Hepatocyte (in vitro differentiated cells): Measurements from ENCODE around the gene ARHGEF9. TPM values are rescaled to one million over a fixed set of nuclear protein-coding genes. Genes with fewer than 3 reads are reported as not detected.

Source experiments
- DNase-seq: peaks from one replicate; pipeline ENCODE4 v3.0.0-alpha.2; 2016; ENCODE audit warnings: low spot score
- H2AFZ ChIP-seq: fragments of 200-600 bp; sonication (generic); 2 replicates; pipeline ENCODE4 v1.6.0; 2016; ENCODE audit warnings: antibody characterized with exemption, mild to moderate bottlenecking
- H3K27ac ChIP-seq: fragments of 200-600 bp; sonication (generic); 2 replicates; pipeline ENCODE4 v1.5.1; 2016; ENCODE audit warnings: mild to moderate bottlenecking
- H3K27me3 ChIP-seq: fragments of 200-600 bp; sonication (generic); 2 replicates; pipeline ENCODE4 v1.6.1; 2016
- H3K36me3 ChIP-seq: fragments of 200-600 bp; sonication (generic); replicated peaks from 2 replicates; pipeline ENCODE4 v1.5.1; 2016; ENCODE audit warnings: low read depth; ENCODE audit not compliant: insufficient read depth
- H3K4me1 ChIP-seq: fragments of 200-600 bp; sonication (generic); 2 replicates; pipeline ENCODE4 v1.5.1; 2016; ENCODE audit warnings: mild to moderate bottlenecking, moderate library complexity; ENCODE audit not compliant: insufficient read depth
- H3K4me2 ChIP-seq: fragments of 200-600 bp; sonication (generic); 2 replicates; pipeline ENCODE4 v1.6.0; 2016
- H3K4me3 ChIP-seq: fragments of 200-600 bp; sonication (generic); 2 replicates; pipeline ENCODE4 v1.5.1; 2016; ENCODE audit warnings: mild to moderate bottlenecking
- H3K79me2 ChIP-seq: fragments of 200-600 bp; sonication (generic); 2 replicates; pipeline ENCODE4 v1.6.0; 2017; ENCODE audit warnings: mild to moderate bottlenecking
- H3K9me2 ChIP-seq: fragments of 200-600 bp; sonication (generic); replicated peaks from 2 replicates; pipeline ENCODE4 v1.6.0; 2017; ENCODE audit warnings: mild to moderate bottlenecking; ENCODE audit not compliant: insufficient read depth
- H3K9me3 ChIP-seq: fragments of 200-600 bp; sonication (generic); 2 replicates; pipeline ENCODE4 v1.5.1; 2016; ENCODE audit warnings: low read depth, mild to moderate bottlenecking
- H4K20me1 ChIP-seq: fragments of 200-600 bp; sonication (generic); 2 replicates; pipeline ENCODE4 v1.6.0; 2016; ENCODE audit warnings: mild to moderate bottlenecking; ENCODE audit not compliant: insufficient read depth, poor library complexity, severe bottlenecking
- EZH2 ChIP-seq: fragments of 200-600 bp; sonication (generic); IDR thresholded peaks from 2 replicates; pipeline ENCODE4 v1.6.1; 2016; ENCODE audit warnings: antibody characterized with exemption, mild to moderate bottlenecking, borderline replicate concordance
- EZH2phosphoT487 ChIP-seq: fragments of 200-600 bp; sonication (generic); IDR thresholded peaks from one replicate; pipeline ENCODE4 v1.6.1; 2018; ENCODE audit warnings: antibody characterized with exemption, mild to moderate bottlenecking, low read depth, moderate library complexity; ENCODE audit not compliant: unreplicated experiment, severe bottlenecking
- WGBS: methylation state at CpG from one replicate; pipeline ENCODE4 v1.1.6; 2016; ENCODE audit warnings: low lambda C conversion rate; ENCODE audit errors: missing lambda C conversion rate; 5-methylcytosine and 5-hydroxymethylcytosine counted together
- polyA plus RNA-seq: library from polyadenylated mRNA; unstranded; fragments of >200 nt; fragmentation: Nextera tagmentation; extraction: Ambion mirVana; gene quantifications from 2 replicates; pipeline ENCODE4 v1.2.1, GENCODE V29; 2016
- total RNA-seq: library from RNA; depleted of rRNA; stranded (reverse); fragments of >200 nt; gene quantifications from 2 replicates; pipeline ENCODE4 v1.2.3, GENCODE V29; 2014
- TF ChIP-seq, protein P1 (sequence below): fragments of 200-600 bp; sonication (generic); IDR thresholded peaks from 2 replicates; pipeline ENCODE4 v1.5.1; 2016; ENCODE audit warnings: antibody characterized with exemption, mild to moderate bottlenecking; ENCODE audit not compliant: poor library complexity

ARHGEF9 gene
- total and polyA plus RNA-seq, 2 experiments from 2014 or later: 19.1 to 25.6 TPM

DNA sequence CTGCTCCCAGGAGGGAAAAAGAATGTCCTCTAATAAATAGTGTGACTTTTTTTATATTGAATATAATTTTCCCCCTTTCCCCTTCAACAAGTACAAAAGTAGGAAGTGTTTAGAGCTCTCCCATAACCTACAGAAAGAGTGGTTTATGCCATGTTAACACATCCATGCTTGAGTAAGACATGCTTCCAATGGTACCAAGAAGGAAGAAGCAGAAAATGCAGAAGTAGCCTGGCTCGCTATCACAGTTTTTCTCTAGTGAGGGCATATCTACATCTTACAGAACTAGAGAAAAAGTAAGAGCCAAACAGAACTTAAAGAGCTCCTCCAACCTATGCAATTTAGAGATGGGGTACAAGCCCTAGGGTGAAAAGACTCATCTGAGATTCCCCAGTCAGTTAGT, 82.5 kb downstream of the ARHGEF9 start:
- Histone ChIP-seq H4K20me1 (no peaks in the 10 kb centered on the region), H3K27ac (no peak overlapping the region), H3K79me2 (no peaks in the 10 kb centered on the region), H3K27me3 (no peaks in the 10 kb centered on the region), H3K4me3 (no peak overlapping the region), H2AFZ (no peak overlapping the region), H3K9me3 (no peaks in the 10 kb centered on the region), H3K4me2 (no peak overlapping the region), H3K4me1 (no peaks in the 10 kb centered on the region), H3K36me3 (no peaks in the 10 kb centered on the region), H3K9me2 (no peaks in the 10 kb centered on the region)
- WGBS: 80% methylated on average over 1 of the region's 1 CpG
- DNase-seq: no peak
- TF ChIP-seq EZH2 (no peak), EZH2phosphoT487 (no peak)
- TF ChIP-seq, protein P1, sequence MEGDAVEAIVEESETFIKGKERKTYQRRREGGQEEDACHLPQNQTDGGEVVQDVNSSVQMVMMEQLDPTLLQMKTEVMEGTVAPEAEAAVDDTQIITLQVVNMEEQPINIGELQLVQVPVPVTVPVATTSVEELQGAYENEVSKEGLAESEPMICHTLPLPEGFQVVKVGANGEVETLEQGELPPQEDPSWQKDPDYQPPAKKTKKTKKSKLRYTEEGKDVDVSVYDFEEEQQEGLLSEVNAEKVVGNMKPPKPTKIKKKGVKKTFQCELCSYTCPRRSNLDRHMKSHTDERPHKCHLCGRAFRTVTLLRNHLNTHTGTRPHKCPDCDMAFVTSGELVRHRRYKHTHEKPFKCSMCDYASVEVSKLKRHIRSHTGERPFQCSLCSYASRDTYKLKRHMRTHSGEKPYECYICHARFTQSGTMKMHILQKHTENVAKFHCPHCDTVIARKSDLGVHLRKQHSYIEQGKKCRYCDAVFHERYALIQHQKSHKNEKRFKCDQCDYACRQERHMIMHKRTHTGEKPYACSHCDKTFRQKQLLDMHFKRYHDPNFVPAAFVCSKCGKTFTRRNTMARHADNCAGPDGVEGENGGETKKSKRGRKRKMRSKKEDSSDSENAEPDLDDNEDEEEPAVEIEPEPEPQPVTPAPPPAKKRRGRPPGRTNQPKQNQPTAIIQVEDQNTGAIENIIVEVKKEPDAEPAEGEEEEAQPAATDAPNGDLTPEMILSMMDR: no peak

DNA sequence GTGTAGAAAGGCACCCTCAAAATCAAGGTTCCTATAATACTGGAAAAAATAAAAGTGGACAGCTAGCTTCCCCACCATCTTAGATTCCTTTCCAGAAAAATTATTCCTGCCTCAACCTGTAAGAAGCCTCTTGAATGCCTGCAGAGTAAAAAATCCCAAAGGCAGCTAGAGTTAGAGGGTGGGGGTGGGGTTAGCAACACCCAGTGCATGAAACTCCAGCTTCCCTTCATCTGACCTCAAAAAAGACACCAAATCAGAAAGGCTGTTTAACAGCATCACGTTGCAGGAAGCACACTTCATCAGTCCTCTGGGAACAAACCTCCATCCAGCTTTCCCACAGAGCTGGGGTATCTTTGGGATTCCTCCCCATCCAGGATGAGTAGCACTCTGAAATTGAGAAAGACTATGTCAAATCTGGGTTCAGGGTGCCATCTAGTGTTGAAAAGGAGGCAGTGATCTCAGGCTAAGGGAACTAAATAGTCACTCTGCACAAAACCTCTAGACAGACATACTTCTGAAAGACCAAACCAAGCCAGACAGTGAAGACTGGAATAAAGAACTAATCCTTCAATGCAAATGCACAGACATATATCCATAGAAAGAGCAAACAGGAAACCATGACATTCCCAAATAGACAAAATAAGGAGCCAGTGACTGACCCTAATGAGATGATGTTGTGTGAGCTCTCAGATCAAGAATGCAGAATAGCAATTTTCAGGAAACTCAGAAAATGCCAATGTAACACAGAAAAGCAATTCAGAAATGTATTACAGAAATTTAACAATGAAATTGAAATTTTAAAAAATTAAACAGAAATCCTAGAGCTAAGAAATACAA, 97.9 kb downstream of the ARHGEF9 start:
- Histone ChIP-seq H3K4me1 (no peaks in the 10 kb centered on the region), H3K27me3 (no peaks in the 10 kb centered on the region), H3K79me2 (no peaks in the 10 kb centered on the region), H4K20me1 (no peaks in the 10 kb centered on the region), H2AFZ (no peak overlapping the region), H3K4me3 (no peak overlapping the region), H3K36me3 (no peaks in the 10 kb centered on the region), H3K27ac (no peak overlapping the region), H3K9me3 (no peaks in the 10 kb centered on the region), H3K4me2 (no peak overlapping the region), H3K9me2 (no peaks in the 10 kb centered on the region)
- no peak for TF ChIP-seq EZH2phosphoT487
- TF ChIP-seq, protein P1: peak; percentile 55
- no peak for TF ChIP-seq EZH2
- 0% methylated on average over 1 of the region's 1 CpG for WGBS
- peak; percentile 35 for DNase-seq

DNA sequence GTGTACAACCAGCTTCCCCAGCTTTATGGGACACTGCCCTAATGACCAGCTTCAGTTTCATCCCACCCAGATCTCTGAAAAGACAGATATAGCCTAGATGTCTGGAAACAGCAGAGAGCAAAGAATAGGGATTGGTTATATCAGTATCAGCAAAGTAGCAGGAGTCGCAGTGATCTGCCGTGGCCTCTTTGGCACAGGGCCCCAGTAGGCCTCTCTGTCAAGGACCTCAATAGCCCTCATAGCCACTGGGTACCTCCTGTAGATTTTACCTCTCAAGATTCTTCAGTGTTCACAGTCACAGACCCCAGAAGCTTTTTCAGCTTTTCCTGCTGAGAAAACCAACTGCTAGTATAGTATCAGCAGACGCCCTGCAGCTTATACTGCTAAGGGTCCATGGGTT, 104.6 kb downstream of the ARHGEF9 start:
- no peaks in the 10 kb centered on the region for H3K27me3 ChIP-seq
- H4K20me1 ChIP-seq: no peaks in the 10 kb centered on the region
- H3K79me2 ChIP-seq: no peaks in the 10 kb centered on the region
- WGBS: 68% methylated on average over 3 of the region's 3 CpGs
- H3K4me1 ChIP-seq: no peaks in the 10 kb centered on the region
- H3K36me3 ChIP-seq: no peaks in the 10 kb centered on the region
- no peak overlapping the region for H3K4me2 ChIP-seq
- TF ChIP-seq EZH2: no peak
- TF ChIP-seq, protein P1: no peak
- no peak for TF ChIP-seq EZH2phosphoT487
- no peak overlapping the region for H2AFZ ChIP-seq
- H3K27ac ChIP-seq: no peak overlapping the region
- no peak for DNase-seq
- H3K9me3 ChIP-seq: no peaks in the 10 kb centered on the region
- no peaks in the 10 kb centered on the region for H3K9me2 ChIP-seq
- no peak overlapping the region for H3K4me3 ChIP-seq
